ENCODE data around the gene MAD1L1.
A peak's percentile ranks its signal among the peaks of the same experiment; 100 is the strongest.

DNA sequence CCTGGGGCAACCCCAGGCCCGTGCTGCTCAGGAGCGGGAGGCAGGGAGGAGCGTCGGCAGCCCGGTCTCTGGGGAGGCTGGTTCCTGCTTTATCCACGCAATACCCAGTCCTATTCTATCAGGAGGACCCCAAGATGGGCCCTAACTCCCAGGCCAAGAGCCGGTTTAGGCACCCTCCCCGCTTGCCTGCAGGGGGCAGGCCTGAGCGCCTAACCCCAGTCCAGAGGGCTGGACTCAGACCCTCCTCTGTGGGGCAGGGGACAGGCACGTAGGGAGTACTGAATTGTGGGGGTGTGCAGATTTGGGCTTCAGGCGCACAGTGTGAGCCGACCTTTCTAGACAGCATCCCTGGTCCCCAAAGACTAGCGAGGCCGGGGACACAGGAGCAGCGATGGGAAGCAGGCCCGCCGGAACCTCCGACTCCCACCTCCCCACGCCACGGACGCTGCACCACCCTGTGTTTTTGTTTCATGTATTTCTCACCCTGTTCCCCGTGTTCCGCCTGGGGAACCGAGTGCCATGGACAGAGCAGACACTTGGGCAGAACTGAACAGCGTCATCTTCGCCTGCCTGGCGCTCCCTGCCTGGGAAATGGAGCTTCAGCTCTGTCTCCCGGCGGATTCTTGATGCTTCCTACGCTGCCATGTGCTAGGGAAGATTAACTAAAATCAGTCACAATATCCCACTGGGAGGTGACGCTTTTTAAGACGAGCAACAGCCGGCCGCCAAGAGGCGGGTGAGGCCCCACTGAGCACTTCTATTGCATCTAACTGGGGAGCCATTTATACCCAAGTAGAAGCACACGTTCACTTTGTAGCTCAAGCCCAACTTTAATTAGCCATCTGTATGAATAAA, 14.6 kb upstream of the MAD1L1 start:
- no peak for TF ChIP-seq ZNF239 (tag by site-specific recombination; IDR thresholded peaks at IDR 0.05)
- TF ChIP-seq, protein P1, sequence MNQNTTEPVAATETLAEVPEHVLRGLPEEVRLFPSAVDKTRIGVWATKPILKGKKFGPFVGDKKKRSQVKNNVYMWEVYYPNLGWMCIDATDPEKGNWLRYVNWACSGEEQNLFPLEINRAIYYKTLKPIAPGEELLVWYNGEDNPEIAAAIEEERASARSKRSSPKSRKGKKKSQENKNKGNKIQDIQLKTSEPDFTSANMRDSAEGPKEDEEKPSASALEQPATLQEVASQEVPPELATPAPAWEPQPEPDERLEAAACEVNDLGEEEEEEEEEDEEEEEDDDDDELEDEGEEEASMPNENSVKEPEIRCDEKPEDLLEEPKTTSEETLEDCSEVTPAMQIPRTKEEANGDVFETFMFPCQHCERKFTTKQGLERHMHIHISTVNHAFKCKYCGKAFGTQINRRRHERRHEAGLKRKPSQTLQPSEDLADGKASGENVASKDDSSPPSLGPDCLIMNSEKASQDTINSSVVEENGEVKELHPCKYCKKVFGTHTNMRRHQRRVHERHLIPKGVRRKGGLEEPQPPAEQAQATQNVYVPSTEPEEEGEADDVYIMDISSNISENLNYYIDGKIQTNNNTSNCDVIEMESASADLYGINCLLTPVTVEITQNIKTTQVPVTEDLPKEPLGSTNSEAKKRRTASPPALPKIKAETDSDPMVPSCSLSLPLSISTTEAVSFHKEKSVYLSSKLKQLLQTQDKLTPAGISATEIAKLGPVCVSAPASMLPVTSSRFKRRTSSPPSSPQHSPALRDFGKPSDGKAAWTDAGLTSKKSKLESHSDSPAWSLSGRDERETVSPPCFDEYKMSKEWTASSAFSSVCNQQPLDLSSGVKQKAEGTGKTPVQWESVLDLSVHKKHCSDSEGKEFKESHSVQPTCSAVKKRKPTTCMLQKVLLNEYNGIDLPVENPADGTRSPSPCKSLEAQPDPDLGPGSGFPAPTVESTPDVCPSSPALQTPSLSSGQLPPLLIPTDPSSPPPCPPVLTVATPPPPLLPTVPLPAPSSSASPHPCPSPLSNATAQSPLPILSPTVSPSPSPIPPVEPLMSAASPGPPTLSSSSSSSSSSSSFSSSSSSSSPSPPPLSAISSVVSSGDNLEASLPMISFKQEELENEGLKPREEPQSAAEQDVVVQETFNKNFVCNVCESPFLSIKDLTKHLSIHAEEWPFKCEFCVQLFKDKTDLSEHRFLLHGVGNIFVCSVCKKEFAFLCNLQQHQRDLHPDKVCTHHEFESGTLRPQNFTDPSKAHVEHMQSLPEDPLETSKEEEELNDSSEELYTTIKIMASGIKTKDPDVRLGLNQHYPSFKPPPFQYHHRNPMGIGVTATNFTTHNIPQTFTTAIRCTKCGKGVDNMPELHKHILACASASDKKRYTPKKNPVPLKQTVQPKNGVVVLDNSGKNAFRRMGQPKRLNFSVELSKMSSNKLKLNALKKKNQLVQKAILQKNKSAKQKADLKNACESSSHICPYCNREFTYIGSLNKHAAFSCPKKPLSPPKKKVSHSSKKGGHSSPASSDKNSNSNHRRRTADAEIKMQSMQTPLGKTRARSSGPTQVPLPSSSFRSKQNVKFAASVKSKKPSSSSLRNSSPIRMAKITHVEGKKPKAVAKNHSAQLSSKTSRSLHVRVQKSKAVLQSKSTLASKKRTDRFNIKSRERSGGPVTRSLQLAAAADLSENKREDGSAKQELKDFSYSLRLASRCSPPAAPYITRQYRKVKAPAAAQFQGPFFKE (tag by site-specific recombination; IDR thresholded peaks at IDR 0.05; ENCODE audit: borderline replicate concordance) = no peak
- no peak for TF ChIP-seq SETDB1 (IDR thresholded peaks at IDR 0.05; ENCODE audit: insufficient read length, low read length)
- TF ChIP-seq BCL11A (tag by site-specific recombination; IDR thresholded peaks at IDR 0.05; ENCODE audit: low read depth) = no peak
- TF ChIP-seq, protein P2, sequence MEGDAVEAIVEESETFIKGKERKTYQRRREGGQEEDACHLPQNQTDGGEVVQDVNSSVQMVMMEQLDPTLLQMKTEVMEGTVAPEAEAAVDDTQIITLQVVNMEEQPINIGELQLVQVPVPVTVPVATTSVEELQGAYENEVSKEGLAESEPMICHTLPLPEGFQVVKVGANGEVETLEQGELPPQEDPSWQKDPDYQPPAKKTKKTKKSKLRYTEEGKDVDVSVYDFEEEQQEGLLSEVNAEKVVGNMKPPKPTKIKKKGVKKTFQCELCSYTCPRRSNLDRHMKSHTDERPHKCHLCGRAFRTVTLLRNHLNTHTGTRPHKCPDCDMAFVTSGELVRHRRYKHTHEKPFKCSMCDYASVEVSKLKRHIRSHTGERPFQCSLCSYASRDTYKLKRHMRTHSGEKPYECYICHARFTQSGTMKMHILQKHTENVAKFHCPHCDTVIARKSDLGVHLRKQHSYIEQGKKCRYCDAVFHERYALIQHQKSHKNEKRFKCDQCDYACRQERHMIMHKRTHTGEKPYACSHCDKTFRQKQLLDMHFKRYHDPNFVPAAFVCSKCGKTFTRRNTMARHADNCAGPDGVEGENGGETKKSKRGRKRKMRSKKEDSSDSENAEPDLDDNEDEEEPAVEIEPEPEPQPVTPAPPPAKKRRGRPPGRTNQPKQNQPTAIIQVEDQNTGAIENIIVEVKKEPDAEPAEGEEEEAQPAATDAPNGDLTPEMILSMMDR (tag by site-specific recombination; IDR thresholded peaks at IDR 0.05) = peak; percentile 35; the same call in 1 of the 2 replicates
- no peak for TF ChIP-seq ZNF623 (tag by site-specific recombination; IDR thresholded peaks at IDR 0.05)
- TF ChIP-seq ZNF707 (tag by site-specific recombination; IDR thresholded peaks at IDR 0.05) = no peak
- no peak for TF ChIP-seq ZNF140 (tag by site-specific recombination; IDR thresholded peaks at IDR 0.05)
- no peak for TF ChIP-seq MZF1 (tag by site-specific recombination; IDR thresholded peaks at IDR 0.05; ENCODE audit: borderline replicate concordance)
- no peak for TF ChIP-seq OSR2 (tag by site-specific recombination; IDR thresholded peaks at IDR 0.05)
- no peak for TF ChIP-seq HOXA7 (CRISPR knock-in tag; IDR thresholded peaks at IDR 0.05; ENCODE audit: borderline replicate concordance)
- no peak for TF ChIP-seq PRDM10 (tag by site-specific recombination; IDR thresholded peaks at IDR 0.05)
- TF ChIP-seq ZNF362 (tag by site-specific recombination; IDR thresholded peaks at IDR 0.05) = no peak
- TF ChIP-seq ZNF610 (tag by site-specific recombination; IDR thresholded peaks at IDR 0.05; ENCODE audit: borderline replicate concordance) = no peak

Data from HEK293 (cell line).